WTC11 (cell line): ENCODE measurements around the gene HOXB1. TPM values are rescaled to one million over a fixed set of nuclear protein-coding genes. Genes with fewer than 3 reads are reported as not detected.

Source experiments
- ATAC-seq: fragments of 200-7000 bp; cut with Tn5 transposase; 2 replicates; pipeline ENCODE4 v1.10.0; 2021; ENCODE audit warnings: mild to moderate bottlenecking, moderate library complexity
- CTCF ChIA-PET: fragments of 300-600 bp; sonication (Branson Sonifier 250); formaldehyde crosslinking; loops from one replicate; lab custom pipeline; 2021; ENCODE audit warnings: antibody characterized with exemption; lab: Charles Lee
- POLR2A ChIA-PET: fragments of 350-600 bp; sonication (Branson Sonifier 250); formaldehyde crosslinking; loops from one replicate; lab custom pipeline; 2021; ENCODE audit warnings: antibody characterized with exemption; lab: Charles Lee
- DNase-seq: peaks from one replicate; pipeline ENCODE4 v3.0.0; 2021; ENCODE audit warnings: low spot score
- H3K27ac Mint-ChIP-seq: 2 replicates; pipeline ENCODE4 v1.8.0; 2021; ENCODE audit warnings: mixed read lengths
- H3K27me3 Mint-ChIP-seq: 2 replicates; pipeline ENCODE4 v1.8.0; 2021; ENCODE audit warnings: low read depth, mild to moderate bottlenecking, moderate library complexity, mixed read lengths
- H3K36me3 Mint-ChIP-seq: 2 replicates; pipeline ENCODE4 v1.8.0; 2021; ENCODE audit warnings: mixed read lengths
- H3K4me1 Mint-ChIP-seq: 2 replicates; pipeline ENCODE4 v1.8.0; 2022; ENCODE audit warnings: mixed read lengths
- H3K4me3 Mint-ChIP-seq: 2 replicates; pipeline ENCODE4 v1.8.0; 2021; ENCODE audit warnings: mild to moderate bottlenecking, moderate library complexity, mixed read lengths
- H3K9me3 Mint-ChIP-seq: 2 replicates; pipeline ENCODE4 v1.8.0; 2021; ENCODE audit warnings: mixed read lengths
- ELF4 ChIP-seq: sonication (generic); formaldehyde crosslinking; IDR thresholded peaks from 2 replicates; pipeline ENCODE4 v1.8.1; 2022; ENCODE audit warnings: low read depth, mild to moderate bottlenecking, moderate library complexity, missing genetic modification reagents
- FOXJ3 ChIP-seq: sonication (generic); formaldehyde crosslinking; IDR thresholded peaks from 2 replicates; pipeline ENCODE4 v1.9.0; 2021; ENCODE audit warnings: missing genetic modification reagents, mild to moderate bottlenecking, borderline replicate concordance
- GTF2I ChIP-seq: fragments of 250-450 bp; sonication (Bioruptor Pico); conservative IDR thresholded peaks from 2 replicates; pipeline ENCODE4 v1.4.0; 2021; ENCODE audit warnings: mild to moderate bottlenecking
- HMGA2 ChIP-seq: fragments of 250-450 bp; sonication (Bioruptor Pico); IDR thresholded peaks from 2 replicates; pipeline ENCODE4 v1.4.0; 2021; ENCODE audit warnings: mild to moderate bottlenecking, moderate library complexity
- JUN ChIP-seq: sonication (generic); formaldehyde crosslinking; IDR thresholded peaks from 2 replicates; pipeline ENCODE4 v1.8.0; 2023; ENCODE audit warnings: mild to moderate bottlenecking, missing genetic modification reagents
- MXD4 ChIP-seq: fragments of 250-450 bp; sonication (Bioruptor Pico); IDR thresholded peaks from 2 replicates; pipeline ENCODE4 v1.8.0; 2021; ENCODE audit warnings: mild to moderate bottlenecking, moderate library complexity, borderline replicate concordance
- MYBL2 ChIP-seq: sonication (generic); formaldehyde crosslinking; IDR thresholded peaks from 2 replicates; pipeline ENCODE4 v1.8.1; 2023; ENCODE audit warnings: mild to moderate bottlenecking, moderate library complexity, missing genetic modification reagents
- NR1H2 ChIP-seq: sonication (generic); formaldehyde crosslinking; IDR thresholded peaks from 2 replicates; pipeline ENCODE4 v1.9.0; 2021; ENCODE audit warnings: mild to moderate bottlenecking, moderate library complexity, missing genetic modification reagents
- SOX15 ChIP-seq: fragments of 250-450 bp; sonication (Bioruptor Pico); IDR thresholded peaks from 2 replicates; pipeline ENCODE4 v1.9.0; 2021; ENCODE audit warnings: mild to moderate bottlenecking
- TEAD4 ChIP-seq: sonication (generic); formaldehyde crosslinking; IDR thresholded peaks from 2 replicates; pipeline ENCODE4 v1.8.0; 2022; ENCODE audit warnings: mild to moderate bottlenecking, missing genetic modification reagents
- TP53 ChIP-seq: sonication (generic); formaldehyde crosslinking; IDR thresholded peaks from 2 replicates; pipeline ENCODE4 v1.8.1; 2023; ENCODE audit warnings: mild to moderate bottlenecking, missing genetic modification reagents
- ZBTB21 ChIP-seq: sonication (generic); formaldehyde crosslinking; IDR thresholded peaks from 2 replicates; pipeline ENCODE4 v1.8.1; 2023; ENCODE audit warnings: mild to moderate bottlenecking, missing genetic modification reagents, borderline replicate concordance
- ZNF219 ChIP-seq: sonication (generic); formaldehyde crosslinking; IDR thresholded peaks from 2 replicates; pipeline ENCODE4 v1.8.0; 2023; ENCODE audit warnings: missing genetic modification reagents, mild to moderate bottlenecking, borderline replicate concordance
- total RNA-seq: library from RNA; stranded (reverse); gene quantifications from 3 replicates; pipeline ENCODE4 v1.2.3, GENCODE V29; 2021
- TF ChIP-seq, protein P1 (sequence below): sonication (generic); formaldehyde crosslinking; IDR thresholded peaks from 2 replicates; pipeline ENCODE4 v1.8.1; 2022; ENCODE audit warnings: missing genetic modification reagents, borderline replicate concordance
- TF ChIP-seq, protein P2 (sequence below): fragments of 250-450 bp; sonication (Bioruptor Pico); IDR thresholded peaks from 2 replicates; pipeline ENCODE4 v2.1.2; 2022; ENCODE audit warnings: mild to moderate bottlenecking, moderate library complexity
- TF ChIP-seq, protein P3 (sequence below): fragments of 200-600 bp; IDR thresholded peaks from 2 replicates; pipeline ENCODE4 v1.8.0; 2022; ENCODE audit warnings: antibody characterized with exemption
- TF ChIP-seq, protein P4 (sequence below): sonication (generic); formaldehyde crosslinking; IDR thresholded peaks from 2 replicates; pipeline ENCODE4 v1.8.0; 2023; ENCODE audit warnings: missing genetic modification reagents, mild to moderate bottlenecking, borderline replicate concordance
- TF ChIP-seq, protein P5 (sequence below): fragments of 250-450 bp; sonication (Bioruptor Pico); IDR thresholded peaks from 2 replicates; pipeline ENCODE4 v1.9.0; 2021; ENCODE audit warnings: mild to moderate bottlenecking, borderline replicate concordance

Gene HOXB1
- total RNA-seq, 1 experiment from 2014 or later: 0.63 TPM

DNA sequence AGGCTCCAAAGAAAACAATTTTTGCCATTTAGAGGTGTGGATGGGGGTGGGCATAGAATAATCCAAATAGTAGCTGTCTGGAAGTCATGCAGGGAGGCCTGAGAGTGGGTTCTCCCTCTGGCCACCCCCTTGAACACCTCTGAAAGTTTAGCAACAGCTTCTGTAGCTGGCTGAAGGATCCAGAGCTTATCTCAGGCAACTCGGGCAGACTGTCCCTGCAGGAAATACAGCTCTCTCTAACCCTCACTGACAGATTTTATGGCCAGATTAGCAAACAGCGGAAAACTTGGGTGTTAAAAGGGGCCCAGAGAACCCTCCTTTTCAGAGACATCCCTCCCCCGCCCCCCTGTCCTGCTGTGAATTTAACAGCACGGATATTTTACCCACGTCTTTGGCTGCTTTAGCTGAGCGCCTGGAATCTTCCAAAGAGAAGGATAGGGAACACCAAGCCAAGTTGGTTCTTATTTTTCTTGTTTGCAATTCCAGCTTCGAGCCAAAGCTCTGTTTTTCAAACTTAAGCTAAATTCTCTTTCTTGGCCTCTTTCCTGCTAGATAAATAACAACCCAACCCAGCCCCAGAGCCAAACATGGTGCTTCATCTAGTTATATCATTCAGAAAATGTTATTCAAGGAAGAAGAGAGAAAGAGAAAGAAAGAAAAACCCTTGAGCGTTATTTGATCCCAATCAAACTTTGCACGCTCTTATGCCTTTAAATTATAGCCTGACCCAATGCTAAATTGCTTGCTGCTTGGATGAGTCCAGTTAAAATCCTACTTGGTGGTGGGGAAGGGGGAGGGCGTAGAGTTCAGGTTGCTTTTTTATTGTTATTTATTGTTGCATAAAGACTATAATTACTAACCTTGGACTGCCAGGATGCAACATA is 16.4 kb upstream of the HOXB1 start:
- no peak for ATAC-seq
- H3K27me3 Mint-ChIP-seq: peaks cover 99% of the 10 kb centered on the region; the same call in 1 of the 2 replicates
- no peaks in the 10 kb centered on the region for H3K9me3 Mint-ChIP-seq
- TF ChIP-seq, protein P1, sequence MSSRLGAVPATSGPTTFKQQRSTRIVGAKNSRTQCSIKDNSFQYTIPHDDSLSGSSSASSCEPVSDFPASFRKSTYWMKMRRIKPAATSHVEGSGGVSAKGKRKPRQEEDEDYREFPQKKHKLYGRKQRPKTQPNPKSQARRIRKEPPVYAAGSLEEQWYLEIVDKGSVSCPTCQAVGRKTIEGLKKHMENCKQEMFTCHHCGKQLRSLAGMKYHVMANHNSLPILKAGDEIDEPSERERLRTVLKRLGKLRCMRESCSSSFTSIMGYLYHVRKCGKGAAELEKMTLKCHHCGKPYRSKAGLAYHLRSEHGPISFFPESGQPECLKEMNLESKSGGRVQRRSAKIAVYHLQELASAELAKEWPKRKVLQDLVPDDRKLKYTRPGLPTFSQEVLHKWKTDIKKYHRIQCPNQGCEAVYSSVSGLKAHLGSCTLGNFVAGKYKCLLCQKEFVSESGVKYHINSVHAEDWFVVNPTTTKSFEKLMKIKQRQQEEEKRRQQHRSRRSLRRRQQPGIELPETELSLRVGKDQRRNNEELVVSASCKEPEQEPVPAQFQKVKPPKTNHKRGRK (CRISPR knock-in tag): no peak
- TF ChIP-seq, protein P2, sequence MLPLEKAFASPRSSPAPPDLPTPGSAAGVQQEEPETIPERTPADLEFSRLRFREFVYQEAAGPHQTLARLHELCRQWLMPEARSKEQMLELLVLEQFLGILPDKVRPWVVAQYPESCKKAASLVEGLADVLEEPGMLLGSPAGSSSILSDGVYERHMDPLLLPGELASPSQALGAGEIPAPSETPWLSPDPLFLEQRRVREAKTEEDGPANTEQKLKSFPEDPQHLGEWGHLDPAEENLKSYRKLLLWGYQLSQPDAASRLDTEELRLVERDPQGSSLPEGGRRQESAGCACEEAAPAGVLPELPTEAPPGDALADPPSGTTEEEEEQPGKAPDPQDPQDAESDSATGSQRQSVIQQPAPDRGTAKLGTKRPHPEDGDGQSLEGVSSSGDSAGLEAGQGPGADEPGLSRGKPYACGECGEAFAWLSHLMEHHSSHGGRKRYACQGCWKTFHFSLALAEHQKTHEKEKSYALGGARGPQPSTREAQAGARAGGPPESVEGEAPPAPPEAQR: no peak
- no peak for TF ChIP-seq HMGA2
- TF ChIP-seq NR1H2 (CRISPR knock-in tag): no peak
- TF ChIP-seq GTF2I: no peak
- no peak for TF ChIP-seq TEAD4 (CRISPR knock-in tag)
- no peak for TF ChIP-seq ZBTB21 (CRISPR knock-in tag)
- no peak for TF ChIP-seq MYBL2 (CRISPR knock-in tag)
- TF ChIP-seq ELF4 (CRISPR knock-in tag): no peak
- TF ChIP-seq JUN: no peak
- H3K27ac Mint-ChIP-seq: no peak overlapping the region
- peaks cover 74% of the 10 kb centered on the region for H3K4me1 Mint-ChIP-seq
- DNase-seq: no peak
- H3K4me3 Mint-ChIP-seq: peak overlapping the region; percentile 41
- CTCF ChIA-PET: interaction anchor here (0.6 to 2.3 kb wide), 11 partner anchors 17 to 286 kb away, joined by 3 to 8 read pairs (median 4); no protein-coding TSS in a partner anchor
- no peaks in the 10 kb centered on the region for H3K36me3 Mint-ChIP-seq
- POLR2A ChIA-PET: interaction anchor here (0.5 to 1.0 kb wide), 2 partner anchors 18 to 163 kb away, joined by 3 to 4 read pairs; no protein-coding TSS in a partner anchor

DNA sequence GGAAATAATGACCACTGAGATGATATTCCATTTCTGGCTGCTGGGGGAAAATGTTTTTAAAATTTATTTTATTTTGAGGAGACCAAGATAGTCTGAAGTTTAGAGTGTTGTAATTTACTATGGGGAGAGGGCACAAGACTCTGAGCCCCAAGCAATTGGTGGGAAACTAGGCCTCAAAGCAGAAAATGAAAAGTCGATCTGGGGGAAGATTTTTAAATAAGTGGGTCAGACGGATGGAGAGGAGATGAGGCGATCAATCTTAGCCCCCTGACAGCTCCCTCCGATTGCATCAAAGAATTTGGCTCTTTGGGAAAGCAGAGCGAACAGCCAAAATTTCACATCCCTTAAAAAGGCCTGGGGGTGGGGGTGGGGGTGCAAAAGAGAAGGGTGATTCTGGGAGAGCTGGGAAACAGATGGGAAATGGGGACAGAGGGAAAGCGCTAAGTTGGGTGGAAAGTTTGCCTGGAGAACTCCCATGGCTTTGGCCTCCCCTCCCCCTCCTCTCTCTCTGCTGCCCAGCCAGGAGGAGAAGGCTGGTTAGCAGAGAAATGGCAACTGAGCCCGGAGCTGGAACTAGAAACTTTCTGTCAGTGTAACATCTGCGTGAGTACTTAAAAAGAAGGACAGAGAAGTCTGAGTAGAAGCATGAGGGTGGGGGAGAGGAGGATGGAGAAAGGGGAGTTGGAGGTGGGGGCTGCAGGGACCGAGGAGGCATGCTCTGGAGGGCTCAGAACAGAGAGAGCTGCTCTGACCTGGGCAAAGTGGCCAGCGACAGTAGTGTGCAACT is 15.5 kb upstream of the HOXB1 start:
- H3K4me1 Mint-ChIP-seq: peaks cover 75% of the 10 kb centered on the region
- no peak overlapping the region for H3K27ac Mint-ChIP-seq
- POLR2A ChIA-PET: interaction anchor here (0.5 to 1.0 kb wide), 3 partner anchors 17 to 163 kb away, joined by 3 to 4 read pairs (median 3); no protein-coding TSS in a partner anchor
- no peak for TF ChIP-seq ZNF219
- TF ChIP-seq, protein P3, sequence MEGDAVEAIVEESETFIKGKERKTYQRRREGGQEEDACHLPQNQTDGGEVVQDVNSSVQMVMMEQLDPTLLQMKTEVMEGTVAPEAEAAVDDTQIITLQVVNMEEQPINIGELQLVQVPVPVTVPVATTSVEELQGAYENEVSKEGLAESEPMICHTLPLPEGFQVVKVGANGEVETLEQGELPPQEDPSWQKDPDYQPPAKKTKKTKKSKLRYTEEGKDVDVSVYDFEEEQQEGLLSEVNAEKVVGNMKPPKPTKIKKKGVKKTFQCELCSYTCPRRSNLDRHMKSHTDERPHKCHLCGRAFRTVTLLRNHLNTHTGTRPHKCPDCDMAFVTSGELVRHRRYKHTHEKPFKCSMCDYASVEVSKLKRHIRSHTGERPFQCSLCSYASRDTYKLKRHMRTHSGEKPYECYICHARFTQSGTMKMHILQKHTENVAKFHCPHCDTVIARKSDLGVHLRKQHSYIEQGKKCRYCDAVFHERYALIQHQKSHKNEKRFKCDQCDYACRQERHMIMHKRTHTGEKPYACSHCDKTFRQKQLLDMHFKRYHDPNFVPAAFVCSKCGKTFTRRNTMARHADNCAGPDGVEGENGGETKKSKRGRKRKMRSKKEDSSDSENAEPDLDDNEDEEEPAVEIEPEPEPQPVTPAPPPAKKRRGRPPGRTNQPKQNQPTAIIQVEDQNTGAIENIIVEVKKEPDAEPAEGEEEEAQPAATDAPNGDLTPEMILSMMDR: no peak
- TF ChIP-seq HMGA2: no peak
- TF ChIP-seq, protein P4, sequence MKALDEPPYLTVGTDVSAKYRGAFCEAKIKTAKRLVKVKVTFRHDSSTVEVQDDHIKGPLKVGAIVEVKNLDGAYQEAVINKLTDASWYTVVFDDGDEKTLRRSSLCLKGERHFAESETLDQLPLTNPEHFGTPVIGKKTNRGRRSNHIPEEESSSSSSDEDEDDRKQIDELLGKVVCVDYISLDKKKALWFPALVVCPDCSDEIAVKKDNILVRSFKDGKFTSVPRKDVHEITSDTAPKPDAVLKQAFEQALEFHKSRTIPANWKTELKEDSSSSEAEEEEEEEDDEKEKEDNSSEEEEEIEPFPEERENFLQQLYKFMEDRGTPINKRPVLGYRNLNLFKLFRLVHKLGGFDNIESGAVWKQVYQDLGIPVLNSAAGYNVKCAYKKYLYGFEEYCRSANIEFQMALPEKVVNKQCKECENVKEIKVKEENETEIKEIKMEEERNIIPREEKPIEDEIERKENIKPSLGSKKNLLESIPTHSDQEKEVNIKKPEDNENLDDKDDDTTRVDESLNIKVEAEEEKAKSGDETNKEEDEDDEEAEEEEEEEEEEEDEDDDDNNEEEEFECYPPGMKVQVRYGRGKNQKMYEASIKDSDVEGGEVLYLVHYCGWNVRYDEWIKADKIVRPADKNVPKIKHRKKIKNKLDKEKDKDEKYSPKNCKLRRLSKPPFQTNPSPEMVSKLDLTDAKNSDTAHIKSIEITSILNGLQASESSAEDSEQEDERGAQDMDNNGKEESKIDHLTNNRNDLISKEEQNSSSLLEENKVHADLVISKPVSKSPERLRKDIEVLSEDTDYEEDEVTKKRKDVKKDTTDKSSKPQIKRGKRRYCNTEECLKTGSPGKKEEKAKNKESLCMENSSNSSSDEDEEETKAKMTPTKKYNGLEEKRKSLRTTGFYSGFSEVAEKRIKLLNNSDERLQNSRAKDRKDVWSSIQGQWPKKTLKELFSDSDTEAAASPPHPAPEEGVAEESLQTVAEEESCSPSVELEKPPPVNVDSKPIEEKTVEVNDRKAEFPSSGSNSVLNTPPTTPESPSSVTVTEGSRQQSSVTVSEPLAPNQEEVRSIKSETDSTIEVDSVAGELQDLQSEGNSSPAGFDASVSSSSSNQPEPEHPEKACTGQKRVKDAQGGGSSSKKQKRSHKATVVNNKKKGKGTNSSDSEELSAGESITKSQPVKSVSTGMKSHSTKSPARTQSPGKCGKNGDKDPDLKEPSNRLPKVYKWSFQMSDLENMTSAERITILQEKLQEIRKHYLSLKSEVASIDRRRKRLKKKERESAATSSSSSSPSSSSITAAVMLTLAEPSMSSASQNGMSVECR (CRISPR knock-in tag): no peak
- no peak for TF ChIP-seq MXD4 (CRISPR knock-in tag)
- TF ChIP-seq MYBL2 (CRISPR knock-in tag): no peak
- no peak for TF ChIP-seq SOX15
- TF ChIP-seq FOXJ3: no peak
- no peak for TF ChIP-seq TP53 (CRISPR knock-in tag)
- TF ChIP-seq, protein P5, sequence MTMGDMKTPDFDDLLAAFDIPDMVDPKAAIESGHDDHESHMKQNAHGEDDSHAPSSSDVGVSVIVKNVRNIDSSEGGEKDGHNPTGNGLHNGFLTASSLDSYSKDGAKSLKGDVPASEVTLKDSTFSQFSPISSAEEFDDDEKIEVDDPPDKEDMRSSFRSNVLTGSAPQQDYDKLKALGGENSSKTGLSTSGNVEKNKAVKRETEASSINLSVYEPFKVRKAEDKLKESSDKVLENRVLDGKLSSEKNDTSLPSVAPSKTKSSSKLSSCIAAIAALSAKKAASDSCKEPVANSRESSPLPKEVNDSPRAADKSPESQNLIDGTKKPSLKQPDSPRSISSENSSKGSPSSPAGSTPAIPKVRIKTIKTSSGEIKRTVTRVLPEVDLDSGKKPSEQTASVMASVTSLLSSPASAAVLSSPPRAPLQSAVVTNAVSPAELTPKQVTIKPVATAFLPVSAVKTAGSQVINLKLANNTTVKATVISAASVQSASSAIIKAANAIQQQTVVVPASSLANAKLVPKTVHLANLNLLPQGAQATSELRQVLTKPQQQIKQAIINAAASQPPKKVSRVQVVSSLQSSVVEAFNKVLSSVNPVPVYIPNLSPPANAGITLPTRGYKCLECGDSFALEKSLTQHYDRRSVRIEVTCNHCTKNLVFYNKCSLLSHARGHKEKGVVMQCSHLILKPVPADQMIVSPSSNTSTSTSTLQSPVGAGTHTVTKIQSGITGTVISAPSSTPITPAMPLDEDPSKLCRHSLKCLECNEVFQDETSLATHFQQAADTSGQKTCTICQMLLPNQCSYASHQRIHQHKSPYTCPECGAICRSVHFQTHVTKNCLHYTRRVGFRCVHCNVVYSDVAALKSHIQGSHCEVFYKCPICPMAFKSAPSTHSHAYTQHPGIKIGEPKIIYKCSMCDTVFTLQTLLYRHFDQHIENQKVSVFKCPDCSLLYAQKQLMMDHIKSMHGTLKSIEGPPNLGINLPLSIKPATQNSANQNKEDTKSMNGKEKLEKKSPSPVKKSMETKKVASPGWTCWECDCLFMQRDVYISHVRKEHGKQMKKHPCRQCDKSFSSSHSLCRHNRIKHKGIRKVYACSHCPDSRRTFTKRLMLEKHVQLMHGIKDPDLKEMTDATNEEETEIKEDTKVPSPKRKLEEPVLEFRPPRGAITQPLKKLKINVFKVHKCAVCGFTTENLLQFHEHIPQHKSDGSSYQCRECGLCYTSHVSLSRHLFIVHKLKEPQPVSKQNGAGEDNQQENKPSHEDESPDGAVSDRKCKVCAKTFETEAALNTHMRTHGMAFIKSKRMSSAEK: no peak

More for the DNA sequence above, 15.5 kb upstream of the HOXB1 start:
- DNase-seq (peak; percentile 58), ATAC-seq (peak; percentile 19)
- Mint-ChIP-seq H3K9me3 (no peaks in the 10 kb centered on the region), H3K4me3 (peak overlapping the region; percentile 37), H3K36me3 (no peaks in the 10 kb centered on the region), H3K27me3 (peaks cover 99% of the 10 kb centered on the region; the same call in 1 of the 2 replicates)
- CTCF ChIA-PET: interaction anchor here (0.8 to 2.3 kb wide), 9 partner anchors 18 to 285 kb away, joined by 3 to 8 read pairs (median 4); no protein-coding TSS in a partner anchor
